Stimulated activated naive B cell treated with anti-CD40 and anti-IgM and Interleukin-4, amounts not matched to agents 10 μg/mL and 1 μg/mL and 100 μg/mL, for 72 hours (primary cell): ENCODE results near the gene HNRNPH1.

ENCODE experiments used
- ATAC-seq, 2 donors: fragments of 150-1000 bp; cut with Tn5 transposase; replicated peaks; 2 replicates each; pipeline ENCODE4 v1.10.0; 2021; ENCODE audit warnings: moderate library complexity in 1 of 2
- DNase-seq: peaks from one replicate; pipeline ENCODE4 v3.0.0; 2021
- H3K27ac Mint-ChIP-seq: one replicate; pipeline ENCODE4 v1.8.0; 2022; ENCODE audit warnings: mild to moderate bottlenecking, mixed read lengths
- H3K27me3 Mint-ChIP-seq, 2 donors: one replicate each; pipeline ENCODE4 v1.8.0; 2022; ENCODE audit warnings: mixed read lengths in 2 of 2
- H3K36me3 Mint-ChIP-seq, 2 donors: one replicate each; pipeline ENCODE4 v1.8.0; 2022; ENCODE audit warnings: mixed read lengths in 2 of 2, mild to moderate bottlenecking in 1 of 2
- H3K4me1 Mint-ChIP-seq, 2 donors: one replicate each; pipeline ENCODE4 v1.8.0; 2022; ENCODE audit warnings: mixed read lengths in 2 of 2, mild to moderate bottlenecking in 1 of 2
- H3K4me3 Mint-ChIP-seq, 2 donors: one replicate each; pipeline ENCODE4 v1.8.0; 2022; ENCODE audit warnings: mild to moderate bottlenecking in 2 of 2, mixed read lengths in 2 of 2, moderate library complexity in 1 of 2
- H3K9me3 Mint-ChIP-seq, 2 donors: one replicate each; pipeline ENCODE4 v1.8.0; 2022; ENCODE audit warnings: mixed read lengths in 2 of 2, mild to moderate bottlenecking in 1 of 2

Gene HNRNPH1

GRCh38 chr5:179603308-179603707 lies 20.2 kb downstream of the HNRNPH1 start:
- DNase-seq (no peak), ATAC-seq (no peak)
- Mint-ChIP-seq H3K36me3 (peaks cover 24 to 43% of the 10 kb centered on the region in 2 donors), H3K27ac (no peak overlapping the region), H3K9me3 (no peaks in the 10 kb centered on the region), H3K4me1 (peaks cover 0 to 5% of the 10 kb centered on the region in 2 donors), H3K4me3 (no peak overlapping the region), H3K27me3 (no peaks in the 10 kb centered on the region)

GRCh38 chr5:179601871-179602625 lies 21.4 kb downstream of the HNRNPH1 start:
- H3K4me1 Mint-ChIP-seq: no peaks in the 10 kb centered on the region
- H3K36me3 Mint-ChIP-seq: peaks cover 33 to 47% of the 10 kb centered on the region in 2 donors
- ATAC-seq: no peak
- DNase-seq: no peak
- no peaks in the 10 kb centered on the region for H3K27me3 Mint-ChIP-seq
- H3K4me3 Mint-ChIP-seq: no peak overlapping the region
- no peaks in the 10 kb centered on the region for H3K9me3 Mint-ChIP-seq
- H3K27ac Mint-ChIP-seq: no peak overlapping the region

- ATAC-seq (no peak), DNase-seq (no peak)
- Mint-ChIP-seq H3K4me3 (no peak overlapping the region), H3K27ac (no peak overlapping the region), H3K4me1 (no peaks in the 10 kb centered on the region), H3K27me3 (no peaks in the 10 kb centered on the region), H3K36me3 (peaks cover 33 to 47% of the 10 kb centered on the region in 2 donors), H3K9me3 (no peaks in the 10 kb centered on the region)
These were observed 23.5 kb downstream of the HNRNPH1 start for GRCh38 chr5:179599973-179600372.

GRCh38 chr5:179599566-179599965 lies 23.9 kb downstream of the HNRNPH1 start:
- Mint-ChIP-seq H3K27ac (no peak overlapping the region), H3K36me3 (peaks cover 33 to 50% of the 10 kb centered on the region in 2 donors), H3K27me3 (no peaks in the 10 kb centered on the region), H3K4me3 (no peak overlapping the region), H3K9me3 (no peaks in the 10 kb centered on the region), H3K4me1 (no peaks in the 10 kb centered on the region)
- ATAC-seq: no peak
- DNase-seq: no peak

GRCh38 chr5:179599100-179599499 lies 24.4 kb downstream of the HNRNPH1 start:
- H3K36me3 Mint-ChIP-seq: peaks cover 32 to 49% of the 10 kb centered on the region in 2 donors
- DNase-seq (no peak), ATAC-seq (no peak)
- no peak overlapping the region for H3K27ac Mint-ChIP-seq
- H3K4me3 Mint-ChIP-seq: no peak overlapping the region
- H3K9me3 Mint-ChIP-seq: no peaks in the 10 kb centered on the region
- H3K4me1 Mint-ChIP-seq: peaks cover 0 to 1% of the 10 kb centered on the region in 2 donors
- H3K27me3 Mint-ChIP-seq: no peaks in the 10 kb centered on the region

- ATAC-seq: no peak
- H3K27me3 Mint-ChIP-seq: no peaks in the 10 kb centered on the region
These were observed 27.1 kb downstream of the HNRNPH1 start for GRCh38 chr5:179596421-179596820.

DNA sequence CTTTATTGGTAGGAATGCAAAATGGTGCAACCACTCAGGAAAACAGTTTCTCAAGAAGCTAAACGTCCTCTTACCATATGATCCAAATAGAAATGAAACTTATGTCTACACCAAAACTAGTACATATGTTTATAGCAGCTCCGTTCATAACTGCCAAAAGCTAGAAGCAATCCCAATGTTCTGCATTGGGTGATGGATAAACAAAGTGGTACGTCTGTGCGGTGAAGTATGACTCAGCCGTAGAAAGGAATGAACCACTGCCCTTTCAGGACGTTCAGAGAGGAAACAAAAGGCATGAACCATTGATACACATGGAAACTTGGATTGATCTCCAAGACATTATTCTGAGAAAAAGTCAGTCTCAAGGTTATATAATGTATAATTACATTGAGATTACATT lies 27.6 kb downstream of the HNRNPH1 start:
- peaks cover 0 to 3% of the 10 kb centered on the region in 2 donors for H3K4me1 Mint-ChIP-seq
- H3K4me3 Mint-ChIP-seq: no peak overlapping the region
- H3K9me3 Mint-ChIP-seq: no peaks in the 10 kb centered on the region
- no peak overlapping the region for H3K27ac Mint-ChIP-seq
- H3K27me3 Mint-ChIP-seq: no peaks in the 10 kb centered on the region
- ATAC-seq (no peak), DNase-seq (no peak)
- peaks cover 37 to 56% of the 10 kb centered on the region in 2 donors for H3K36me3 Mint-ChIP-seq

More at GRCh38 chr5:179596421-179596820, 27.1 kb downstream of the HNRNPH1 start:
- no peak overlapping the region for H3K27ac Mint-ChIP-seq
- H3K9me3 Mint-ChIP-seq: no peaks in the 10 kb centered on the region
- no peak overlapping the region for H3K4me3 Mint-ChIP-seq
- no peak for DNase-seq
- H3K4me1 Mint-ChIP-seq: peaks cover 0 to 3% of the 10 kb centered on the region in 2 donors
- H3K36me3 Mint-ChIP-seq: peaks cover 37 to 56% of the 10 kb centered on the region in 2 donors

GRCh38 chr5:179588166-179588565 lies 35.3 kb downstream of the HNRNPH1 start:
- DNase-seq (no peak), ATAC-seq (no peak)
- Mint-ChIP-seq H3K27me3 (no peaks in the 10 kb centered on the region), H3K4me1 (no peaks in the 10 kb centered on the region), H3K4me3 (no peak overlapping the region), H3K36me3 (peaks cover 25 to 47% of the 10 kb centered on the region in 2 donors), H3K27ac (no peak overlapping the region), H3K9me3 (no peaks in the 10 kb centered on the region)

DNA sequence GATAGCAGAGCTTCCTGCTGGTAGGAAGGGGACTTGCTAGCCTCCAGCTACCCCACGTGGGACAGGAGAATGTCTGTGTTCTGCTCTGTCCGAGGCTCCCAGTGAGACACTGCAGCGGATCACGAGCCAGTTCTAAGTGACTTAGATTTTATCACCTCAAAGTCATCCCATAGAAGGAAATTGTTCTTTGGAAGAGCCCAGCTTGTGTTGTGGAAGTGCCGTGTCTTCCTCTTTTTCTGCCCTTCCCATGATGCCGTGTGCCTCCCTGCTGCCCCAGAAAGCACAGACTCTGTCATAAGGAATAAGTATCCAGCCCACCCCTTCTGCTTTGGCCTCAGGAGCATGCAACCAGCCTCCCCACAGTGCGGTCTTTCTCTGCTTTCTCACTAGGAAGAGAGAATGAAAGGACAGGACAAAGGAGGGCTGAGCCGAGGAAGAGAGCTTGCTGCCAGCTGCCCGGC lies 37.5 kb downstream of the HNRNPH1 start:
- peaks cover 24 to 45% of the 10 kb centered on the region in 2 donors for H3K36me3 Mint-ChIP-seq
- no peaks in the 10 kb centered on the region for H3K9me3 Mint-ChIP-seq
- H3K4me1 Mint-ChIP-seq: no peaks in the 10 kb centered on the region
- no peak overlapping the region for H3K4me3 Mint-ChIP-seq
- ATAC-seq (no peak), DNase-seq (no peak)
- H3K27me3 Mint-ChIP-seq: no peaks in the 10 kb centered on the region
- no peak overlapping the region for H3K27ac Mint-ChIP-seq

- DNase-seq (no peak), ATAC-seq (no peak)
- H3K36me3 Mint-ChIP-seq: peaks cover 34 to 43% of the 10 kb centered on the region in 2 donors
- H3K9me3 Mint-ChIP-seq: no peaks in the 10 kb centered on the region
- H3K27ac Mint-ChIP-seq: no peak overlapping the region
- H3K4me3 Mint-ChIP-seq: no peak overlapping the region
- no peaks in the 10 kb centered on the region for H3K4me1 Mint-ChIP-seq
- H3K27me3 Mint-ChIP-seq: no peaks in the 10 kb centered on the region
These were observed 46.0 kb downstream of the HNRNPH1 start for GRCh38 chr5:179577286-179577960.

DNA sequence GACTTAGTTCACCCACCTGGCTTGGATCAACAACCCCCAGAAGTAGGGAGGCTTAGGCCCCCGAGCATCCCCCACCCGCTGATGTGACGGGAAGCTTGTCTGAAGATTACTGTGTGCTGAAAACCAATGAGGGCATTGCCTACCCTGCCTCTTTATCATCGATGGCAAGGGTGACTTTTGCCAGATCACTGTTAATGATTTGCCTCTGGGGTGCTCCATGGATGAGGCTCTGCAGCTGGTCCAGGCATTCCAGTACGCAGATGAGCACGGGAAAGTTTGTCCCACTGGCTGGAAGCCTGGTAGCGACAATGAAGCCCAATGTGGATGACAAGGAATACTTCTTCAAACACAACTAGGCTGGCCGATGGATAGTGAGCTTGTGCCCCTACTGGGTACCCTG lies 51.1 kb downstream of the HNRNPH1 start:
- no peak overlapping the region for H3K27ac Mint-ChIP-seq
- no peaks in the 10 kb centered on the region for H3K4me1 Mint-ChIP-seq
- peaks cover 33 to 44% of the 10 kb centered on the region in 2 donors for H3K36me3 Mint-ChIP-seq
- H3K4me3 Mint-ChIP-seq: no peak overlapping the region
- DNase-seq (no peak), ATAC-seq (no peak)
- no peaks in the 10 kb centered on the region for H3K27me3 Mint-ChIP-seq
- no peaks in the 10 kb centered on the region for H3K9me3 Mint-ChIP-seq

DNA sequence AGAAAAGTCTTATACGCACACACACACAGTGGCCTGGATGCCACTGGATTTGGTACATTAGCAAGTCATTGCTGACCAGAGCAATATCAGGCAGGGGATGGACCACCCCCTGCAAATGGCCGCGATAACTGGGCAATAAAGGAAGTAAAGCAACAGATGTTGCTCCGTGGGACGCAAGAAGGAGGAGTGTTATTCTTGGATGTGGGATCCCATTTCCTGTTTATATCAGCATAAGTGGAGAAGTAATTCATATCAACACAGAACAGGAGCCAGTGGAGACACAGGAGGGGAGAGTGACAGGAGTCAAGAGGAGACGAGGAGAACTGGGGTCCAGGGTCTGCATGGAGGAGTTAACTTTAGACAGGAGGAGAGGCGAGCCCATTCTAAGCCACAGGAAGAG lies 54.8 kb downstream of the HNRNPH1 start:
- H3K4me1 Mint-ChIP-seq: no peaks in the 10 kb centered on the region
- H3K27me3 Mint-ChIP-seq: no peaks in the 10 kb centered on the region
- no peak overlapping the region for H3K4me3 Mint-ChIP-seq
- ATAC-seq: no peak
- no peaks in the 10 kb centered on the region for H3K9me3 Mint-ChIP-seq
- H3K36me3 Mint-ChIP-seq: peaks cover 35 to 40% of the 10 kb centered on the region in 2 donors
- H3K27ac Mint-ChIP-seq: peak overlapping the region; percentile 33
- no peak for DNase-seq

DNA sequence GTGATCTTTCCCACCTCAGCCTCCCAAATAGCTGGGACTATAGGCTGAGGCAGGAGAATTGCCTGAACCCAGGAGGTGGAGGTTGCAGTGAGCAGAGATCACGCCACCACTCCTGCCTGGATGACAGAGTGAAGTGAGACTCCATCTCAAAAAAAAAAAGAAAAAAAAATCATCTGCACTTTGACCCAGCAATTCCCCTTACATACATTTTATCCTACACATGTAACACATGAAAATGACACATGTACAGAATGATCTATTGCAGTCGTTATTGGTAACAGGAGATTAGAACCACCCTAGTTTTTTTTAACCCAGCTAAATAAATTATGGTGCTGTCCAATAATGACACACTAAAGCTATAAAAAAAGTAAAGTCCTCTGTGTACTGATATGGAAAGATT lies 58.9 kb downstream of the HNRNPH1 start:
- peaks cover 27 to 33% of the 10 kb centered on the region in 2 donors for H3K36me3 Mint-ChIP-seq
- no peaks in the 10 kb centered on the region for H3K27me3 Mint-ChIP-seq
- H3K4me3 Mint-ChIP-seq: no peak overlapping the region
- H3K27ac Mint-ChIP-seq: no peak overlapping the region
- peaks cover 5 to 6% of the 10 kb centered on the region in 2 donors for H3K4me1 Mint-ChIP-seq
- ATAC-seq (no peak), DNase-seq (no peak)
- H3K9me3 Mint-ChIP-seq: no peaks in the 10 kb centered on the region
